HepG2 (cell line): ENCODE results near the gene WFDC1. TPM values are rescaled to one million over a fixed set of nuclear protein-coding genes. Genes with fewer than 3 reads are reported as not detected.

Experiments
- ATAC-seq: fragments of 200-7000 bp; cut with Tn5 transposase; 3 replicates; pipeline ENCODE4 v1.9.1; 2020; ENCODE audit warnings: mild to moderate bottlenecking, moderate library complexity
- BruUV-seq: library from RNA; stranded (reverse); fragments of 400-500 nt; replicated peaks from 2 replicates; lab custom pipeline; 2021; lab: Mats Ljungman, UMichigan
- CTCF ChIA-PET: fragments of 300-600 bp; formaldehyde crosslinking; extraction: SDS; loops from one replicate; lab custom pipeline; 2021; ENCODE audit warnings: low total read pairs, inconsistent platforms, low intra/inter-chr PET ratio; lab: Yijun Ruan, JAX
- POLR2A ChIA-PET: fragments of 350-600 bp; sonication (Branson Sonifier 250); formaldehyde crosslinking; loops from one replicate; lab custom pipeline; 2020; ENCODE audit warnings: antibody characterized with exemption, inconsistent platforms; lab: Yijun Ruan, JAX
- DNase-seq: peaks from one replicate; pipeline ENCODE4 v3.0.0-alpha.2; 2015; ENCODE audit warnings: low spot score
- FAIRE-seq: peaks from 3 replicates; lab custom pipeline; 2011; peaks lifted over from hg19 to GRCh38; lab: Jason Lieb, UNC
- H2AFZ ChIP-seq: one replicate; pipeline ENCODE4 v1.6.1; 2011; ENCODE audit warnings: low read length, inconsistent platforms
- H3K27ac ChIP-seq: fragments of 300-600 bp; 3 replicates; pipeline ENCODE4 v1.8.0; 2011; ENCODE audit warnings: mixed run types, mild to moderate bottlenecking, mixed read lengths, low read length, inconsistent platforms; ENCODE audit not compliant: insufficient read depth; ENCODE audit errors: extremely low read length
- H3K27me3 ChIP-seq, 2 experiments: fragments of 200-600 bp in 1 of 2; 2 replicates in 1 of 2; 3 replicates in 1 of 2; pipeline versions ENCODE4 v1.6.0 to v1.8.0; 2011; ENCODE audit warnings: low read length in 2 of 2, mild to moderate bottlenecking in 2 of 2, moderate library complexity in 2 of 2, inconsistent platforms in 1 of 2; ENCODE audit not compliant: insufficient read depth in 2 of 2, control insufficient read depth in 1 of 2
- H3K36me3 ChIP-seq, 2 experiments: fragments of 200-600 bp in 1 of 2; replicated peaks in 1 of 2; 2 replicates in 1 of 2; 3 replicates in 1 of 2; pipeline versions ENCODE4 v1.5.1 to v1.8.0; 2011; ENCODE audit warnings: low read length in 2 of 2, inconsistent platforms in 1 of 2; ENCODE audit not compliant: insufficient read depth in 2 of 2, control insufficient read depth in 1 of 2
- H3K4me1 ChIP-seq: 2 replicates; pipeline ENCODE4 v1.5.1; 2012; ENCODE audit warnings: low read length, inconsistent platforms; ENCODE audit not compliant: insufficient read depth
- H3K4me2 ChIP-seq: 2 replicates; pipeline ENCODE4 v1.6.0; 2011; ENCODE audit warnings: low read depth, low read length, inconsistent platforms
- H3K4me3 ChIP-seq, 3 experiments: fragments of 200-600 bp in 1 of 3; sonication (generic), shearing (Covaris generic) in 1 of 3; replicated peaks in 1 of 3; 2 replicates each; pipeline ENCODE4 v1.5.1; 2011 to 2016; ENCODE audit warnings: low read length in 3 of 3, inconsistent platforms in 2 of 3, low read depth in 2 of 3, mild to moderate bottlenecking in 2 of 3, control low read depth in 1 of 3, mixed read lengths in 1 of 3; ENCODE audit not compliant: insufficient read depth in 1 of 3
- H3K79me2 ChIP-seq: one replicate; pipeline ENCODE4 v1.6.1; 2011; ENCODE audit warnings: low read length, inconsistent platforms; ENCODE audit not compliant: insufficient read depth
- H3K9ac ChIP-seq: 2 replicates; pipeline ENCODE4 v1.6.0; 2011; ENCODE audit warnings: mild to moderate bottlenecking, low read depth, low read length, inconsistent platforms; ENCODE audit not compliant: insufficient read depth
- H3K9me3 ChIP-seq: 2 replicates; pipeline ENCODE4 v1.5.1; 2012; ENCODE audit warnings: mild to moderate bottlenecking, low read length
- H4K20me1 ChIP-seq: 2 replicates; pipeline ENCODE4 v1.6.0; 2011; ENCODE audit warnings: inconsistent platforms, mild to moderate bottlenecking, low read length, moderate library complexity; ENCODE audit not compliant: insufficient read depth
- HES4 ChIP-seq: sonication (generic); formaldehyde crosslinking; IDR thresholded peaks from 2 replicates; pipeline ENCODE4 v1.9.0; 2021; ENCODE audit warnings: mild to moderate bottlenecking, missing genetic modification reagents, borderline replicate concordance
- KDM3A ChIP-seq: IDR thresholded peaks from 2 replicates; pipeline ENCODE4 v1.6.1; 2018; ENCODE audit warnings: low read depth, missing compliant biosample characterization
- KLF11 ChIP-seq: IDR thresholded peaks from 2 replicates; pipeline ENCODE4 v1.6.1; 2016; ENCODE audit warnings: missing compliant biosample characterization
- PRMT3 ChIP-seq: sonication (generic); formaldehyde crosslinking; IDR thresholded peaks from 2 replicates; pipeline ENCODE4 v1.8.1; 2022; ENCODE audit warnings: low read depth, mild to moderate bottlenecking, moderate library complexity, missing genetic modification reagents, borderline replicate concordance
- TBX3 ChIP-seq: fragments of 450-650 bp; IDR thresholded peaks from 2 replicates; pipeline ENCODE4 v1.6.1; 2017; ENCODE audit warnings: antibody characterized with exemption, mild to moderate bottlenecking, inconsistent platforms, borderline replicate concordance
- TRIM24 ChIP-seq: sonication (generic); formaldehyde crosslinking; IDR thresholded peaks from 2 replicates; pipeline ENCODE4 v1.8.0; 2022; ENCODE audit warnings: mild to moderate bottlenecking, missing genetic modification reagents
- ZNF264 ChIP-seq: sonication (generic); formaldehyde crosslinking; IDR thresholded peaks from 2 replicates; pipeline ENCODE4 v1.4.0; 2020; ENCODE audit warnings: missing genetic modification reagents
- ZNF598 ChIP-seq: sonication (generic); formaldehyde crosslinking; IDR thresholded peaks from 2 replicates; pipeline ENCODE4 v1.5.1; 2020; ENCODE audit warnings: mild to moderate bottlenecking, missing genetic modification reagents, borderline replicate concordance
- ZNF768 ChIP-seq: sonication (generic); formaldehyde crosslinking; IDR thresholded peaks from 2 replicates; pipeline ENCODE4 v1.4.0; 2020; ENCODE audit warnings: missing genetic modification reagents
- ZUFSP ChIP-seq: sonication (generic); formaldehyde crosslinking; IDR thresholded peaks from 2 replicates; pipeline ENCODE4 v1.9.0; 2021; ENCODE audit warnings: missing genetic modification reagents, mild to moderate bottlenecking, borderline replicate concordance
- WGBS: methylation state at CpG from one replicate; pipeline ENCODE4 v1.1.6; 2017; ENCODE audit warnings: low lambda C conversion rate; 5-methylcytosine and 5-hydroxymethylcytosine counted together
- in situ Hi-C: cut with HindIII; loops from 2 replicates; pipeline ENCODE4 v1.10.0; 2017; ENCODE audit warnings: low pct_unique_long_range_greater_than_20kb; ENCODE audit not compliant: extremely low pct_ligation_motif_present
- intact Hi-C: fragments of 100-400 bp; cut with micrococcal nuclease; formaldehyde crosslinking; loops from one replicate; pipeline ENCODE4 v1.10.0; 2022; ENCODE audit not compliant: unreplicated experiment
- polyA plus RNA-seq, 8 experiments: library from polyadenylated mRNA; depleted of rRNA in 3 of 8; stranded (reverse) in 7 of 8; unstranded in 1 of 8; fragments of >200 nt; fragmentation: Illumina TruSeq in 4 of 8; extraction: Trizol in 4 of 8; gene quantifications; 2 replicates each; pipeline versions ENCODE4 v1.2.1 to v1.2.3, GENCODE V29; 2011 to 2016; ENCODE audit warnings: low read depth in 4 of 8, missing spikeins in 1 of 8, mixed read lengths in 1 of 8; ENCODE audit not compliant: insufficient read depth in 1 of 8
- total RNA-seq, 5 experiments: library from RNA; depleted of rRNA; stranded (reverse); fragments of >200 nt; fragmentation: Illumina TruSeq; extraction: Trizol; gene quantifications; 2 replicates each; pipeline ENCODE4 v1.2.3, GENCODE V29; 2016; ENCODE audit warnings: low read depth in 1 of 5
- TF ChIP-seq, protein P1 (sequence below): IDR thresholded peaks from 2 replicates; pipeline ENCODE4 v1.6.1; 2016; ENCODE audit warnings: low read depth
- TF ChIP-seq, protein P2 (sequence below): sonication (generic); formaldehyde crosslinking; IDR thresholded peaks from 2 replicates; pipeline ENCODE4 v1.4.0; 2020; ENCODE audit warnings: missing genetic modification reagents

The WFDC1 gene
- total and polyA plus RNA-seq, 2 of the 13 experiments (the other 11 are each of a cell fraction or from before 2014, with no cell fraction given): not detected

- BruUV-seq: no TSS peak
- Histone ChIP-seq H2AFZ (no peak overlapping the region), H3K4me3 (no peak overlapping the region), H3K4me1 (no peaks in the 10 kb centered on the region), H4K20me1 (no peaks in the 10 kb centered on the region), H3K36me3 (no peaks in the 10 kb centered on the region), H3K27me3 (peaks cover 6 to 49% of the 10 kb centered on the region in 2 experiments), H3K79me2 (no peaks in the 10 kb centered on the region), H3K9ac (no peak overlapping the region), H3K27ac (no peak overlapping the region), H3K4me2 (no peak overlapping the region), H3K9me3 (no peaks in the 10 kb centered on the region)
- ChIA-PET POLR2A (no interaction called here), CTCF (no interaction called here)
- WGBS: 47% methylated on average over 7 of the region's 7 CpGs
- in situ Hi-C loops: no loop called here
- TF ChIP-seq PRMT3 (CRISPR knock-in tag) (no peak), TBX3 (no peak), TRIM24 (CRISPR knock-in tag) (no peak), ZUFSP (CRISPR knock-in tag) (no peak), HES4 (no peak)
- FAIRE-seq (no peak), ATAC-seq (no peak), DNase-seq (no peak)
- intact Hi-C loops: no loop called here
These were observed 16.0 kb downstream of the WFDC1 start for GRCh38 chr16:84310642-84311041.

- H2AFZ ChIP-seq: no peak overlapping the region
- H3K79me2 ChIP-seq: no peaks in the 10 kb centered on the region
- H4K20me1 ChIP-seq: no peaks in the 10 kb centered on the region
- ChIA-PET POLR2A (no interaction called here), CTCF (no interaction called here)
- intact Hi-C loops (no loop called here), in situ Hi-C loops (no loop called here)
- H3K36me3 ChIP-seq: no peaks in the 10 kb centered on the region
- H3K4me3 ChIP-seq: peak overlapping the region in 1 of 3 experiments; percentile 20; a peak in 1 of 6 replicates
- H3K4me1 ChIP-seq: no peaks in the 10 kb centered on the region
- H3K9ac ChIP-seq: no peak overlapping the region
- H3K4me2 ChIP-seq: peak overlapping the region; percentile 3; the same call in 1 of the 2 replicates
- no peak for FAIRE-seq
- no peak for DNase-seq
- 3% methylated on average over 34 of the region's 55 CpGs for WGBS
- BruUV-seq: no TSS peak
- H3K9me3 ChIP-seq: peaks cover 2% of the 10 kb centered on the region
- H3K27ac ChIP-seq: no peak overlapping the region
- peak; percentile 69 for ATAC-seq
- H3K27me3 ChIP-seq: peaks cover 6 to 54% of the 10 kb centered on the region in 2 experiments
- peak; percentile 49; the same call in 1 of the 2 replicates for TF ChIP-seq ZNF768 (CRISPR knock-in tag)
- TF ChIP-seq KLF11 (CRISPR knock-in tag): no peak
- no peak for TF ChIP-seq ZNF264 (CRISPR knock-in tag)
- TF ChIP-seq, protein P1, sequence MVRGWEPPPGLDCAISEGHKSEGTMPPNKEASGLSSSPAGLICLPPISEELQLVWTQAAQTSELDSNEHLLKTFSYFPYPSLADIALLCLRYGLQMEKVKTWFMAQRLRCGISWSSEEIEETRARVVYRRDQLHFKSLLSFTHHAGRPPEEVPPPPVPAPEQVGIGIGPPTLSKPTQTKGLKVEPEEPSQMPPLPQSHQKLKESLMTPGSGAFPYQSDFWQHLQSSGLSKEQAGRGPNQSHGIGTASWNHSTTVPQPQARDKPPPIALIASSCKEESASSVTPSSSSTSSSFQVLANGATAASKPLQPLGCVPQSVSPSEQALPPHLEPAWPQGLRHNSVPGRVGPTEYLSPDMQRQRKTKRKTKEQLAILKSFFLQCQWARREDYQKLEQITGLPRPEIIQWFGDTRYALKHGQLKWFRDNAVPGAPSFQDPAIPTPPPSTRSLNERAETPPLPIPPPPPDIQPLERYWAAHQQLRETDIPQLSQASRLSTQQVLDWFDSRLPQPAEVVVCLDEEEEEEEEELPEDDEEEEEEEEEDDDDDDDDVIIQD: no peak
- no peak for TF ChIP-seq KDM3A
- TF ChIP-seq, protein P2, sequence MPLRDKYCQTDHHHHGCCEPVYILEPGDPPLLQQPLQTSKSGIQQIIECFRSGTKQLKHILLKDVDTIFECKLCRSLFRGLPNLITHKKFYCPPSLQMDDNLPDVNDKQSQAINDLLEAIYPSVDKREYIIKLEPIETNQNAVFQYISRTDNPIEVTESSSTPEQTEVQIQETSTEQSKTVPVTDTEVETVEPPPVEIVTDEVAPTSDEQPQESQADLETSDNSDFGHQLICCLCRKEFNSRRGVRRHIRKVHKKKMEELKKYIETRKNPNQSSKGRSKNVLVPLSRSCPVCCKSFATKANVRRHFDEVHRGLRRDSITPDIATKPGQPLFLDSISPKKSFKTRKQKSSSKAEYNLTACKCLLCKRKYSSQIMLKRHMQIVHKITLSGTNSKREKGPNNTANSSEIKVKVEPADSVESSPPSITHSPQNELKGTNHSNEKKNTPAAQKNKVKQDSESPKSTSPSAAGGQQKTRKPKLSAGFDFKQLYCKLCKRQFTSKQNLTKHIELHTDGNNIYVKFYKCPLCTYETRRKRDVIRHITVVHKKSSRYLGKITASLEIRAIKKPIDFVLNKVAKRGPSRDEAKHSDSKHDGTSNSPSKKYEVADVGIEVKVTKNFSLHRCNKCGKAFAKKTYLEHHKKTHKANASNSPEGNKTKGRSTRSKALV (CRISPR knock-in tag): peak; percentile 79; the same call in 1 of the 2 replicates
- no peak for TF ChIP-seq ZNF598 (CRISPR knock-in tag)
These were observed 18.2 kb downstream of the WFDC1 start for GRCh38 chr16:84312783-84313382.
